Activated T-cell treated with anti-CD3 and anti-CD28 coated beads for 24 hours (primary cell): ENCODE results near the gene DCLK2.
"Not testable (repeated sequence)": the region's sequence is repeated elsewhere in the genome, so short reads cannot be mapped to it uniquely, and the experiment has no call there.

Experiments used
- DNase-seq: peaks from one replicate; pipeline ENCODE4 v3.0.0-alpha.2; 2020; ENCODE audit warnings: low read depth

Gene DCLK2

DNA sequence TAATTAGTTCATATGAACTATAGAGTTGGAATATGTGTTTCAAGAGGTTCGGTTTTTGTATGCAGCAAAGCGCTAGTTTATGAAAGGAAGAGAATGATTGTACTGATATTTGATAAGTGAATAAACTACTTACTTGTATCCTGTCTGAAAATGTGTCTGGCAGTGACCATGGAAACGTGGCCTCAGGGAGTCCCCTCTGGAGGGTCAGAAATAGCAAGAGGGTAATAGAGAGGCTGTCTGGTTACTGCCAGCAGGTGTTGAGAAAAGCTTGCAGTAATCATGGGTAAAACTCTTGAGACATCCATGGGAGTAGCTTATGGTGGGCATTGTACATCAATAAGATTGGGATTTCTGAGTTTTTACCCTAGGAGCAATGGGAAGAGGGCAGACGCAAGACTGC, 77.1 kb downstream of the DCLK2 start:
- DNase-seq = no peak

DNA sequence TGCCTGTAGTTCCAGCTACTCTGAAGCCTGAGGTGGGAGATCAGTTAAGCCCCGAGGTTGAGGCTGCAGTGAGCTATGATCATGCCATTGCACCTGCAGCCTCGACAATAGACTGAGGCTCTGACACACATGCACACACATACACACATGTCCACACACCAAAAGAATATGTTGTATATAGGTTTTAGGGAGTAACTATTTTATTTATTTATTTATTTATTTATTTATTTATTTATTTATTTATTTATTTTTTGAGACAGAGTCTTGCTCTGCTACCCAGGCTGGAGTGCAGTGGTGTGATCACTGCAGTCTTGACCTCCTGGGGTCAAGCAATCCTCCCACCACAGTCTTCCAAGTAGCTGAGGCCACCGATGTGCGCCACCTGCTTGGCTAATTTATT, 78.3 kb downstream of the DCLK2 start:
- DNase-seq = no peak

DNA sequence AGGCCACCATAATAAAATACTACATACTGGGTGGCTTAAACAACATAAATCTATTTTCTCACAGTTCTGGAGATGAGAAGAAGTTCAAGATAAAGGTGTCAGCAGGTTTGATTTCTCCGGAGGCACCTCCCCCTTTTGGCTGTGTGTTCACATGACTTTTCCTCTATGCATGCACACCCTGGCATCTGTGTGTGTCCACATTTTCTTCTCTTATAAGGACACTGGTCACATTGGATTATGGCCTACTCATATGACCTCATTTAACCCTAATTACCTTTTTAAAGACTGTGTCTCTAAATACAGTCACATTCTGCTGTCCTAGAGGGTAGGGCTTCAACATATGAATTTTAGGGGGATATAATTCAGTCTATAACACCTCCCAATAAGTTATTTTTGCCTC, 79.8 kb downstream of the DCLK2 start:
- no peak for DNase-seq

DNA sequence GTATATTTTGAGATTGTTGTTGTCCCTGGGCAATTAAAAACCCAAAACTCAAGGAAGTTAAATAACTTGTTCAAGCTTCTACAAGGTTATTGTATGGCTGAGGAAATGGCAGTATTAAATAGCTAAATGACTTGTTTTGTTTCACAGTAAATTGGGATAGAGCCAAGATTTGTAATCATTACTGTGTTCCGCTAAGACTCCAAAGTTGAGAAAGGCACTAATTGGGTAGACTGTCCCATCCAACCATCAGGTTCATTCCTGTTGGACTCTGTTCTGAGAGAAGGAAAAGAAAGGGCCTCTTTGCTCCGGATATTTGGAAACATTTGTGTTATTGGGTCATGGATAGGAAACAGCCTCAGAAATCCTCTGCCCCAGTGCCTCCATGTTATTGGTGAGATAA, 82.2 kb downstream of the DCLK2 start:
- no peak for DNase-seq

DNA sequence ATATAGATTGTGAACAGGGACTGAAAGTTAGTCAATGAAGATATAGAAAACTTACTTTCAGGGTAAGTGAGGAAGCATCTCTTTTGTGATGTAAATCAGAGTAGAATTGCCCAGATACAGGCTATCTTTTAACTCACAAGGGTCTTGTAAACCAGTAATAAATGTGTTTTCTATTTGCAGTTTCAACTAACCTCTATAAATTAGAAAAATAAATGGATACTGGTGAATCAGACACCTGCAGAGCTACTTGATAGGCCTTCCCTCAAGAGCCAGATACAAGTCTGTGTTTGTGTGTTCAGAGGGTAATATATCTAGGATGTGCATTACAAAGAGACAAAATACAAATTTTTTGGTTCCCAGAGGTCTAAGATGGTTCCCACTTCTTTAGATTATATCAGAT, 82.9 kb downstream of the DCLK2 start:
- DNase-seq = no peak

DNA sequence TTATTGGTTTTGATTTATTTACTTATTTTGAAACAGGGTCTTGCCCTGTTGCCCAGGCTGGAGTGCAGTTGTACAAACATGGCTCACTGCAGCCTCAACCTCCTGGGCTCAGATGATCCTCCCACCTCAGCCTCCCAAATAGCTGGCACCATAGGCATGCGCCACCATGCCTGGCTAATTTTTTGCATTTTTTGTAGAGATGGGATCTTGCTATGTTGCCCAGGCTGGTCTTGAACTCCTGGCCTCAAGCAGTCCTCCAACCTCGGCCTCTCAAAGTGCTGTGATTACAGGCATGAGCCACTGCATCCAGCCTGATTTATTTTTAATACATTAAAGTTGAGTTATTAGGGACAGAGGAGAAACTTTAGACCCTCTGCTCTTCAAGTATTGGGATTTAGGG, 83.8 kb downstream of the DCLK2 start:
- DNase-seq = not testable (repeated sequence)

DNA sequence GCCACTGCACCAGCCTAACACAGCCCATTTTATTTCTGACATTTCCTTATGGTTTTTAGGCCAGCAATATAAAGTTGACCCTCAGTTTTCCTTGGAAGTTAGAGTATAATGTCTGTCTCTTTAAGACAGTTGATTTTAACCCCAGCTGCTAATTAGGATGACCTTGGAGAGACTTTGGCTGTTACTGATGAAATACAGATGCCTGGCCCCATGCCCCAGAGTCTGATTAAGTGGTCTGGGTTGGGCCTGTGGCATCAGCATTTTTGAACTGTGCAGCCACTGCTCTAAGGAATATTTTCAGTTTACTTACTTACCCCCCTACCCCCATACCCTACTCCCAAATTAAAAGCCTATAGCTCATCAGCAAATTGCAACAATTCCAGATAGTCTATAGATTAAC, 85.8 kb downstream of the DCLK2 start:
- DNase-seq = no peak

DNA sequence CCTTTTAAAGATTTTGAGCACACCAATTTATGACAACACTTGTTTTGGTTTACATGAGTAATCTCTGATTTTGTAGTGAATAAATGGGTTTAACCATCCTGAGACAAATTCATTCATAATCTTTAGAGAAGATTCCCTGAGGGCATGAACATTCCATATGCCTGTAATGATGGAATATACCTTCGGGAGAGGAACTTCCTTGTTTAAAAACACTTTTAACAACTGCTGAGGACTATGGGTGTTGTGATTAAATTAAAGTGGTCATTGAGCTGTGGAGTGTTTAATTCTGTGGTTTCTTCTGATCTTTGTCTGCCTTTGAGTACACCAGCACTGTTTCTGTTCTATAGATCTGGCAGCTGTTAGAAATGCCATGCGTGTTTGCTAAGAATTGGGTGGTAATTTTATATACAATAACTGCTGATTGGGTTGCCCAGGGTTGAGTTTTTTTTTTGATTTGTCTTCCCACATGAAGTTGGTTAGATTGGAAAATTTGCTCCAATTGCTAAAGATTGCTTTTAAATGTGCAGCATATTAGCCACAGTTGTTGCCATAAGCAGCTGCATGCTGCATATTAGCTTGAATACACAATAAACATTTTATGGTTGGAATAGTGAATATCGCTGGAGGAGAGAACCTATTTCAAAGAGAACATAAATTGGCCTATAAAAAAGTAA, 86.8 kb downstream of the DCLK2 start:
- no peak for DNase-seq

DNA sequence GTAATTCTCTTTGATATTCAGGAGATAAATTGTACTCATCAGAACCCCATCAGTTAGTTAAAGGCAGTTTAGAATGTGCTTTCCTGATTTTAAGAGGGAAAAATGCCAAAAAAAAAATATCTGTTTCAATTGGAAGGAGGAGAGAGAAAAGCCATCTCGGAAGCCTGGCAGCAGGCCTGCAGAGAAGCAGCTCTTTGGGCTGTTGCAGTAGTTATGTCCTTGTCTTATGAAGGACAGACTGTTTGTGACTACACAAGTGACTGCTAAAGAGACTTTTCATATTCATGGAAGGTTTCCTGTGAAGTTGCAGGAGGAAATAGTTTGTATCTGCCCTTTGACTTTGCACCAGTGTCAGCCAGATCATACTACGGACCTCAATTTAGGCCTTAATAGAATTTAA, 88.8 kb downstream of the DCLK2 start:
- DNase-seq = no peak

DNA sequence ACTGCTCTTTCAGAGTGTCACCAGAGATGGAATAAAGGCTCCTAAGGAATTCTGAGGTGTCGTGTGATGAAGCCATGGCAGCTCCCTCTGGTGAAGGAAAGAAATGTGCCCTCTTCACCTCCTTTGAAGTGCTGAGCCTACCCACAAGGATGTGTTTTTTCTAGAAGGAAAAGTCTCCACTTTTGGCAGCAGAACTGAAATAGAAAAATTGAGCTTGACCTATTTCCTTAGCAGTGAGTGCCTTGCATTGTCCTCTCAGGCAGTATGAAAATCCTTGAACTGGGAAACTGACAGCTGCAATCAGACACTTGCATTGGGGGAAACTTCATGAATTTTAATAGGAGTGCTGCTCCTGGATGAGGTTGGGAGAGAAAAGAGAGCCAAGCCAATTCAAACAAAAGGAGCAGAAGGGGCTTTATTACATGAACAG, 95.2 kb downstream of the DCLK2 start:
- DNase-seq = no peak

DNA sequence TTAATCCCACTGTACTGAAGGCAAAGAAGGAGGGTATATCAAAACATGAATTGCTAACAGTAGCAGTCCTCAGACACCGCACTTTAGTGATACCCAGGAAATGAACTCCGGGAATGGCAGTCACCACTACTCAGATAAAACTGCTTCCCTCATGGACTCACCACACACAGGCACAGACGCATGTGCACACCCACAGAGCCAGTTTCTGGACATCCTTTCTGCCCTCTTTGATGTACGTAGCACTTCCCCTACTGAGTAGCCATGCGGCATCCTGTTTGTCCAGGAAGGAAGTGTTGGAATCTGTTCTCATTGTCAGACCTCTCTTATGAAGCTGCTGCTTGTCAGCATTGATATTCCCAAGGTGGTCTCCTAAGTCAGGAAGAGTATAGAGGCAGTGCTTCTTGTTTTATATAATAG, 95.7 kb downstream of the DCLK2 start:
- DNase-seq = no peak

DNA sequence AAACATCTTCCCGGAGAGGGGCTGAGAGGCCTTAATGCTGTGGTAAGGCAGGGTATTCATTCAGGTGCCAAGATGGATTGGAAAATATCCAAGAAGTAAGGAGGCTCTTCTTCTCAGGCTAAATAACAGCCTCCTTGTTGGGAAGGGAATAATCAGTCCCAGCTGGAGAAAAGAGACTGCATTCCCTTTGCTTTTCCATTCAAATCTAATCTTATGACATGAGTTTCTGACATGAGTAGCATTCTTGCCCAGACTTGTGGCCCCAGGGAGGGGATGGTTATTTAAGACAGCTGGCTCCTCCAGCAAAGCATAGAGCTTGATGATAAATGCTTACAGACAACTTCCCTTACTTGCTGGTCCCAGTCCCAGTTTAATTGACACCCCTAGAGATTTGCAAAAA, 98.3 kb downstream of the DCLK2 start:
- DNase-seq = no peak

DNA sequence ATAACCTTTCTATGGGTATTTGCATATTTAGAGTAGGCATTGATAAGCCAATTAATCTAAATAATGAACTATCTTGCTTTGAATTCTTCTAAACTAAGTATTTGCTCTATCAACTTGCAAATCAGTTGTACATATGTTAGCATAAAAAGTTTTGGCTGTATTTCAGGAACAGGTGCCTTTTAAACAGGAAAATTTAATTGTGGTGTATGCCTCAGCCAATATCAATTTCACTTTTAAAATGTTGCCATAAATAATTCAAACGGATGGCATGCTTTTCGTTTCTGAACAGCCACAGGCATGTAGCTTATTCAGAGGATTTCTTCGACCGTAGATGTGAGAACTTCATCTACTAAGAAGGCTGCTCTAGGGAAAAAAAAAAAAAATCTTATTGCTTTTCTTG, 99.9 kb downstream of the DCLK2 start:
- DNase-seq = no peak

DNA sequence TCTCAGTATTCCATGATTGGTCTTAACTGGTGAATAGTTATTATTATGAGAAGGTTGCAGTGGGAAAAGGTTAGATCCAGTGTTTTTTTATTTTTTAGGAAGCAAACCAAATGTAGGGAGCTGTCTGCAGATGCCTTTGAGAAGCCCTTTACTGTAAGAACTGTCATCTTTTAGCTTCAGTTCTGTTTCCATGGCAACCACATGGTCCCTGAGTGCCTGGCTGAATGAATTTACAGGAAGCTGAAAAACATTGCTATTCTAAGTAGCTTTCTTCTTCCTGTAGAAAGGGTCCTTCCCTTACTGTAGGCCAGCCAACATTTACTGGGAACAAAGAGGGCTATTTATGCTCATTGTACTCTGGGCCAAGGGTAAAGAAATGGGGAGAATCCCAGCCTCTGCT, 103.3 kb downstream of the DCLK2 start:
- no peak for DNase-seq

DNA sequence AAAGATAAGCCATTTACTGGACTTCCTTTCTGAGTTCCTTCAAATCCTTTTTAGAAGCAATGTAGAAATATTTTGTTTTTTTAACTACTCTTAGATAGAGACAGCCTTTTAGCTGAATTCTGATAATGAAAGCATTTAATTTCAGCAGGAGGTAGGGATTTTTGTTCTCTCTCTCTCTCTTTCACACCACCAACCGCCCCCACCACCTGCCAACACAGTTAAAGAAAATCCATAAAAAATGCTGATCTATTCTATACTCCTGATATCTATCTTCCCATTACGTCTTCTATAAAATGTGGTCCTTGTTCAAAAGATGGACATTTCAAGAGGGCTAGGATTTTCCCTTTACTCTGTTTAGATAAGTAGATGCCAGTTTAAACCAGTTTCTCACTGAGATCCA, 104.5 kb downstream of the DCLK2 start:
- no peak for DNase-seq

DNA sequence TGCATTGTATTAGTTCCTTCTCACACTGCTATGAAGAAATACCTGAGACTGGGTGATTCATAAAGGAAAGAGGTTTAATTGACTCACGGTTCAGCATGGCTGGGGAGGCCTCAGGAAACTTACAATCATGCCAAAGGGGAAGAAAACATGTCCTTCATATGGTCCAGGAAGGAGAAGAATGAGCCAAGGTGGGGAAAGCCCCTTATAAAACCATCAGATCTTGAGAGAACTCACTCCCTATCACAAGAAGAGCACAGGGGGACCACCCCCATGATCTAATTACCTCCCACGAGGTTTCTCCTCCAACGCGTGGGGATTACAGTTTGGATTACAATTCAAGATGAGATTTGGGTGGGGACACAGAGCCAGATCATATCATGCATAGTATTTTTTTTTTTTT, 106.8 kb downstream of the DCLK2 start:
- not testable (repeated sequence) for DNase-seq

DNA sequence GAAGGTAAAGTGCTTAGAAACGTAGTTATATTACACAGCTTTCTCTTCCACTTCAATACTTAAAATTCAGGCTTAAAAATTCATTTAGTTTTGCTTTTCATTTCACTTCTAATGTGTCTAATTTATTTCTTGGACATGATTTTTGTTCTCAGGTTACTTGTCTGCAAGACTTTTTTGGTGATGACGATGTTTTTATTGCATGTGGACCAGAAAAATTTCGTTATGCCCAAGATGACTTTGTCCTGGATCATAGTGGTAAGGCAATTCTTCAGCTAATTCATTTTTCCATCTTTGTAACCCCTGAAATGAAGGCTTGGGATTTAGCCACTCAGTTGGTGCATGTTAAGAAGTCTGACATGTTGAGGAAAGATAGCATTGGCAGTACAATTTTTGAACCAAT, 114.7 kb downstream of the DCLK2 start:
- no peak for DNase-seq

DNA sequence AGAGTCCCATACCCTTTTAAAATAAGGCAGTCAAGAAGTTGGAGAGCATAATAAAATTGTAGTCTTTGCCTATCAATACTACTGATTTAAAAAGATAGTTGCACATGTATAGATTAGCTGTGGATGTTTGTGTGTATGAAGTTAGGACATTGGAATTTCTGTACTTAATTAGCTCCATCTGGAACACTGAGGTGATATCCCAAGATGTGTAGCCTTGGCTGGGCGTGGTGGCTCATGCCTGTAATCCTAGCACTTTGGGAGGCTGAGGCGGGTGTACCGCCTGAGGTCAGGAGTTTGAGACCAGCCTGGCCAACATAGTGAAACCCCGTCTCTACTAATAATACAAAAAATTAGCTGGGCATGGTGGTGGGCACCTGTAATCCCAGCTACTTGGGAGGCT, 119.0 kb downstream of the DCLK2 start:
- DNase-seq = not testable (repeated sequence)

DNA sequence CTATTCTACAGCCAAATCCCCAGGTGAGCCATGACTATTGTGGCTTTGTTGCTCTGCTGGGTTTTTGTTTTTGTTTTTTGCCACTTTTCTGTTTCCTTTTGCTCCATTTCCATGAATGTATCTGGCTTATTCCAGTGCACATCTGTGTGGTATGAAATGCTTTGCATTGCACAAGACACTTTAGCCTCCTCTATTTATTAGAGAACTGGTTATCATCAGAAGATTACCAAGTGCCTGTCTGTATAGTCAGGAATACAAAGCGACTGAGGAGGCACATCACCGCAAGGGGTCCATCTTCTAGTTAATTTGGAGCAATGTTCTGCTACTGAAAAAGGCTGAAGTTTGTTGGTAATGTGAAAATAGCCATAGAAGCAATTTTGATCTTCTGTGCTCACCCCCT, 120.8 kb downstream of the DCLK2 start:
- DNase-seq = no peak

DNA sequence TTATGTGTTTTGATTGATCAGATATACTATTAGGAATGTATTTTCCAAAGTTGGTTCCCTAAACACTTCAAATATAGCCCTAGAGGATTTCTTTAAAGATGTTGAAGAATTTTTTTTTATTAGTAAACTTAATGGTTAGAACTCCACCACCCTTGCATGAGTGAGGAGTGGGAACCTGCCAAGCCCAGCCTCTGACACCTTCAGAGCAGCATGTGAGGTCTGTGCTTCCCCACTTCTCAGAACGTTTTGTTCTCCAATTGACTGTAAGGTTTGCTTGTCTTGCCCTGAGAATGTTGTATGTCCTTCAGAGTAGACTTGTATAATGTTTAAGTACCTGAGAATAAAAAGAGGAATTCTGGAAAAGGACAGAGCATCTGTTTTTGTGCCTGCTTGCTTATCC, 126.8 kb downstream of the DCLK2 start:
- DNase-seq = no peak

DNA sequence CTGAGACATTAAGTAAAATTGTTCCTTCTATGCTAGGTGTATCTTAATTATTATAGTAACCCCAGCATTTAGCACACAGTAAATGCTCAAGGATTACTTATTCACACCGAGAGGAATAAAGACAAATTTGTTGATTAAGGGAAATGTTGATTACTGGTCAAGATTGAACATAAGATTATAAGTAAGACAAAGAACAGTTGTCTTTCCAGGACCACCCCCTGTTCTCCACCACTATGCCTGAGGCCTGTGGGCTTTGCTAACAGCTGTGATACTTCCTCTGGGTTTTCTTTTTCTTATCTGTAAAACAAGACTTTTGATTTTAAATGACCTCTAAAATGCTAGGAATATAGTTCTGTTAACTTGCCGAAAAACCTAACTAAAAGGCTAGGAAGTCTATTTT, 128.0 kb downstream of the DCLK2 start:
- DNase-seq = no peak

DNA sequence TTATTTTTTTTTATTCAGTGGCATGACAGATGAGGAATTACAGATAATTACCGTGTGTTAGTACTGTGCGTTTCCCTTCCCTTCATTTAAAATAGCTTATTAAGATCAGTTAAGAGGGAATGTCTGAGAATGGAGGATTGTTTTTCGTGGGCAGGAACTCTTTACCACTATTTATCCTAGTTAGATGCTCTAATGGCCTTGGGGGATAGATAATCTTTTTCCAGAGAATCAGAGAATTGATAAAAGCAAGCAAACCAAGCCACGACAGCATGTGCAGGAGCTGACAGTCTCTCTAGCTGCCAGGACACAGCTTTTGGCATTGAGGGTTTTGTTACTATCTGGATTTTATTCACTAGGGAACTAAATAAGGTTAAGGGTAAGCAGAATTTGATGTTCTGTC, 128.7 kb downstream of the DCLK2 start:
- no peak for DNase-seq

DNA sequence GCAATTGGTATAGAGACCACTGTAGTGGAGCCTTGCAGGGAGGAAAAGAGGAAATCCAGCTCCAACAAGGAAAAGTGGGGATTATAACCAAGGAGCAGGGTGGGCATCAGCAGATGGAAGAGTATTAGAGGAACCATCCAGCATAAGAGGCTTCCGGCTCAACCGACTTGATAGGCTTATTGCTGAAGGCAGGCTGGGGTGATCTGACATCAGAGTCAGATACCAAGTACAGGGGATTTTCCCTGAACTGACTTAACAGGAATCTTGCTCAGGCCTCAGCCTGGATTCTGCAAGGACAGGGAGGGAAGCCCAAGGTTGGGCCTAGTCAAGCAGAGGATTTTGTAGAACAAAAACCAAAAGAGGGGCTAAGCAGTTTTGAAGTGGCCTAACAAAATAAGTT, 129.6 kb downstream of the DCLK2 start:
- no peak for DNase-seq

DNA sequence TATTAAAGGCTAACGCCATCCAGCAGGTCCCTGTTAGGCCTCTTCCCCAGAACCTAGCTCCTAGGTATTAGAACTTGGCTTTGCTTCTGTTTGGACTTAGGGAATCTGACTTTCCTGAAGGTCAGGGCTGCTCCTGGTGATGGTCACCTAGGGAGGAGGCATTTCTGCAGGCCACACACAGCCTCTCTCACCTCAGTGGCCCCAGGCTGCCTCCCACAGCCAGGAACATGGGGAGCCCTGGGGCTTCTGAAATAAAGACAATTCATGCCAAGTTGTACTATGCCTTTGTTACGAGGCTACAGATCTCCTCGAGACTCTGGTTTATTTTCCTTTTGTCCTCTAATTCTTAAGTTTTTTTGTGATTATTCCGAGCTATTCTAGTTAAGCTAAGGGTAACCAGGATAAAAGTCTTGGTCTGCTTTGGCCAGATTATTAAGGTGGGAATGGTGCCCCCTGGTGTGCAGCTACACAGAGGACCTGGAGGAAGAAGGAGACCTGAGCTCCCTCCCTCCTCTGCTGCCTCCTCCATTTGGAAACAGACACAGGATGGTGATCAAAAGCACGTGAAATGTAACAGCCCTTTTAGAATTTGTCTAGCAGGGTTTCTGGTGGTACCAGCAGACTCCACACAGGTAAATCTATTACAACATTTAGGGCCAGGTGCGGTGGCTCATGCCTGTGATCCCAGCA, 131.0 kb downstream of the DCLK2 start:
- no peak for DNase-seq
